ENCODE measurements around the gene ELMOD3. TPM values are rescaled to one million over a fixed set of nuclear protein-coding genes. Genes with fewer than 3 reads are reported as not detected.
A peak's percentile ranks its signal among the peaks of the same experiment; 100 is the strongest.

ELMOD3 gene
- total and polyA plus RNA-seq, 9 of the 15 experiments (the other 6 are each of a cell fraction or from before 2014, with no cell fraction given): 2.7 to 18.7 (median 11.6) TPM

GRCh38 chr2:85422072-85422457 is 67.5 kb downstream of the ELMOD3 start:
- no TSS peak for BruUV-seq (replicated peaks)
- Histone ChIP-seq H3K9ac (ENCODE audit: insufficient read depth in 1 of 2, low read depth in 2 of 2, low read length in 2 of 2) (peak overlapping the region; percentile 77 to 89; a peak in 3 of 4 replicates), H3K4me2 (ENCODE audit: insufficient read depth, low read length) (peak overlapping the region; percentile 85), H3K9me3 (replicated peaks; ENCODE audit: control insufficient read depth, insufficient read depth, low read depth, low read length) (no peaks in the 10 kb centered on the region), H2AFZ (ENCODE audit: low read depth, low read length) (peak overlapping the region; percentile 99), H4K20me1 (replicated peaks; ENCODE audit: control insufficient read depth, insufficient read depth, low read length) (no peaks in the 10 kb centered on the region), H3K79me2 (ENCODE audit: control insufficient read depth, insufficient read depth, low read length) (peaks cover 18% of the 10 kb centered on the region; the same call in 2 of the 3 replicates), H3K27ac (ENCODE audit: extremely low read depth, low read depth, low read length) (peak overlapping the region; percentile 79), H3K4me3 (no peak overlapping the region), H3K4me1 (replicated peaks in 1 of 2; ENCODE audit: control insufficient read depth in 2 of 2, insufficient read depth in 2 of 2, low read length in 2 of 2) (peaks cover 50 to 59% of the 10 kb centered on the region in 2 experiments), H3K9me1 (ENCODE audit: control insufficient read depth, insufficient read depth, low read length) (no peaks in the 10 kb centered on the region), H3K27me3 (ENCODE audit: control insufficient read depth in 2 of 2, insufficient read depth in 2 of 2, low read length in 2 of 2) (no peaks in the 10 kb centered on the region), H3K36me3 (ENCODE audit: control insufficient read depth, insufficient read depth, low read length) (no peaks in the 10 kb centered on the region)
- CTCF ChIA-PET (ENCODE audit: low intra/inter-chr PET ratio): interaction anchor here (3.2 kb wide), 1 partner anchor 129 kb away, joined by 63 read pairs; no protein-coding TSS in a partner anchor
- FAIRE-seq (no peak), DNase-seq (ENCODE audit: extremely low read depth in 1 of 4, low spot score in 3 of 4) (no peak), ATAC-seq (no peak)
- TF ChIP-seq BCOR (IDR thresholded peaks at IDR 0.05): peak; percentile 62; the same call in 1 of the 2 replicates
- no peak for TF ChIP-seq ZBTB49 (CRISPR knock-in tag; IDR thresholded peaks at IDR 0.05; ENCODE audit: borderline replicate concordance)
- TF ChIP-seq ZNF121 (CRISPR knock-in tag; conservative IDR thresholded peaks at IDR 0.05): peak; percentile 72
- no peak for TF ChIP-seq PKNOX1 (IDR thresholded peaks at IDR 0.05)
- intact Hi-C loops (cut with micrococcal nuclease) (loop anchor here (5.0 kb wide), 1 partner anchor 180 kb away; the partner anchor contains the start of gene TMEM150A), in situ Hi-C loops (cut with MboI) (no loop called here)
- WGBS (ENCODE audit: insufficient coverage, low coverage, missing lambda C conversion rate): 13% methylated on average over 2 of the region's 2 CpGs
- POLR2A ChIA-PET: interaction anchor here (0.8 to 63.9 kb wide), 4 partner anchors 8 to 124 kb away, joined by 3 to 1576 read pairs (median 4); partner anchors contain the start of gene MAT2A

Data from K562 (cell line).